Skeletal muscle tissue (tissue), 4 donors: ENCODE results near the gene ZNF74. TPM values are rescaled to one million over a fixed set of nuclear protein-coding genes. Genes with fewer than 3 reads are reported as not detected.
"Not testable (repeated sequence)": the region's sequence is repeated elsewhere in the genome, so short reads cannot be mapped to it uniquely, and the experiment has no call there.

ENCODE experiments used
- H3K27ac ChIP-seq: one replicate; pipeline ENCODE4 v1.7.0; 2013; ENCODE audit warnings: mild to moderate bottlenecking, low read depth, low read length, inconsistent platforms
- H3K27me3 ChIP-seq, 3 donors: one replicate each; pipeline ENCODE4 v1.7.0; 2013; ENCODE audit warnings: low read length in 3 of 3; ENCODE audit not compliant: control insufficient read depth in 3 of 3, insufficient read depth in 3 of 3
- H3K36me3 ChIP-seq, 3 donors: one replicate each; pipeline ENCODE4 v1.7.0; 2013; ENCODE audit warnings: low read length in 3 of 3; ENCODE audit not compliant: control insufficient read depth in 3 of 3, insufficient read depth in 3 of 3
- H3K4me1 ChIP-seq, 3 donors: one replicate each; pipeline ENCODE4 v1.7.0; 2013; ENCODE audit warnings: low read length in 3 of 3, mild to moderate bottlenecking in 3 of 3; ENCODE audit not compliant: control insufficient read depth in 3 of 3, insufficient read depth in 3 of 3
- H3K4me3 ChIP-seq, 3 donors: one replicate each; pipeline ENCODE4 v1.7.0; 2013; ENCODE audit warnings: low read length in 3 of 3
- H3K9ac ChIP-seq, 3 donors: one replicate each; pipeline ENCODE4 v1.7.0; 2013; ENCODE audit warnings: low read length in 3 of 3, mild to moderate bottlenecking in 3 of 3, moderate library complexity in 2 of 3, low read depth in 1 of 3
- H3K9me3 ChIP-seq, 3 donors: one replicate each; pipeline ENCODE4 v1.7.0; 2013; ENCODE audit warnings: low read length in 3 of 3; ENCODE audit not compliant: control insufficient read depth in 3 of 3
- total RNA-seq: library from RNA; depleted of rRNA; stranded (reverse); fragments of >200 nt; gene quantifications from one replicate; pipeline ENCODE4 v1.2.3, GENCODE V29; 2014
- donor health status: Osteomylitis.

The ZNF74 gene
- total RNA-seq, 1 donor from 2014 or later, result 9.9 TPM

DNA sequence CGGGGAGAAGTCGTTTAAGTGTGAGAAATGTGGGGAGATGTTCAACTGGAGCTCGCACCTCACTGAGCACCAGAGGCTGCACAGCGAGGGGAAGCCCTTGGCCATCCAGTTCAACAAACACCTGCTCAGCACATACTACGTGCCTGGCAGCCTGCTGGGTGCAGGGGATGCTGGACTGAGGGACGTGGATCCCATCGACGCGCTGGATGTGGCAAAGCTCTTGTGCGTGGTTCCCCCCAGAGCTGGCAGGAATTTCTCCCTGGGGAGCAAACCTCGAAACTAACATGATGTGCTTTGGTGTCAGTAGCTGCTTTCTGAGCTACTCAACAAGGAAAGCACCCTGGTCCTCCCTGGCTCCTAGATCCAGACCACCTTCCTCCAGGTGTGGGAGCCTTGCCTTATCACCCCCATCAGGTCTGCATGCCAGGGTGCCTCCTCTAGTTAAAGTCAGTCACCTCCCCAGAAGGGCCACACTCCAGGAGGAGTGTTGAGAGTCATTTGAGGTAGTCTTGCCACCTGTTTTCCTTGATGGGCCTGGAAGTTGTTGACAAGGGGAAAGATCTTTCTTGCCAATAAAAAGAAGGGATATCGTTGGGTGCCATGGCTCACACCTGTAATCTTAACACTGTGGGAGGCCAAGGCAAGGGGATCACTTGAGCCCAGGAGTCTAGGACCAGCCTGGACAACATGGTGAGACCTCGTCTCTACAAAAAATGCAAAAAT, 12.9 kb downstream of the ZNF74 start:
- H3K4me1 ChIP-seq, result no peaks in the 10 kb centered on the region
- no peak overlapping the region for H3K4me3 ChIP-seq
- no peak overlapping the region for H3K27ac ChIP-seq
- H3K36me3 ChIP-seq, result peaks cover 18 to 31% (median 23%) of the 10 kb centered on the region in 3 donors
- no peaks in the 10 kb centered on the region for H3K27me3 ChIP-seq
- H3K9me3 ChIP-seq, result no peaks in the 10 kb centered on the region
- H3K9ac ChIP-seq, result no peak overlapping the region

DNA sequence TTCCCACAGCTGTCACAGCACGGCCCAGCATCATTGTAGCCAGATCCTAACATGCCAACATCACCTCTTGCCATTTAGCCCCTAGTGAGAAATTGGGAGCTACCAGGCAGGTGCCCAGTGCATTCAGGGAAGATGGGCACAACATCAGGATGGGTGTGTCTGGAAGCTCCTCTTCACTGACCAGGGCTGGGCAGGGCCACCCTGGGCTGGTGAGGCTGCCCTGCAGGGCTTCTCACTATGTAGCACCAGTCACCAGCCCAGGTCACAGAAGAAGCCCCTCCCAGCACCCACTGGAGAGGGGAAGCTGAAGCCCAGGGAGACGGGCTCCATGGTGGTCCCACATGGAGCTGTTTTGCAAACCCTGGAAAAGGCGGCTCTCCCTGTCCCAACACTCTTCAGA, 13.9 kb downstream of the ZNF74 start:
- H3K4me1 ChIP-seq, result no peaks in the 10 kb centered on the region
- H3K9me3 ChIP-seq, result no peaks in the 10 kb centered on the region
- H3K27me3 ChIP-seq, result no peaks in the 10 kb centered on the region
- H3K27ac ChIP-seq, result no peak overlapping the region
- H3K9ac ChIP-seq, result no peak overlapping the region
- H3K36me3 ChIP-seq, result peaks cover 18 to 27% (median 23%) of the 10 kb centered on the region in 3 donors
- no peak overlapping the region for H3K4me3 ChIP-seq

DNA sequence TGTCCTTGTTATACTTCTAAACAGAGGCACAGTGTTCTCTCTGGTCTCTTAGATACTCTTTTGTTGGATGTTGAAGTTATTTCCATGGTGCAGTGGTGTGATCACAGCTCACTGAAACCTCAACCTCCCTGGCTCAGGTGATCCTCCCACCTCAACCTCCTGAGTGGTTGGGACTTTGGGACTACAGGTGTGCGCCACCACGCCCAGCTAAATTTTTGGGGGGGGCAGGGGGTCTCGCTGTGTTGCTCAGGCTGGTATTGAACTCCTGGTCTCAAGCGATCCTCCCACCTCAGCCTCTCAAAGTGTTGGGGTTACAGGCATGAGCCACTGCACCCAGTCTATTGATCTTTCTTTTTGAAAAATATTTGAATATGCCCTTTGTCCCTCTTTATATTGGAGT, 14.9 kb downstream of the ZNF74 start:
- H3K4me3 ChIP-seq, result no peak overlapping the region
- H3K36me3 ChIP-seq, result peaks cover 18 to 20% (median 19%) of the 10 kb centered on the region in 3 donors
- H3K27me3 ChIP-seq, result no peaks in the 10 kb centered on the region
- H3K27ac ChIP-seq, result no peak overlapping the region
- no peaks in the 10 kb centered on the region for H3K4me1 ChIP-seq
- no peak overlapping the region for H3K9ac ChIP-seq
- no peaks in the 10 kb centered on the region for H3K9me3 ChIP-seq

DNA sequence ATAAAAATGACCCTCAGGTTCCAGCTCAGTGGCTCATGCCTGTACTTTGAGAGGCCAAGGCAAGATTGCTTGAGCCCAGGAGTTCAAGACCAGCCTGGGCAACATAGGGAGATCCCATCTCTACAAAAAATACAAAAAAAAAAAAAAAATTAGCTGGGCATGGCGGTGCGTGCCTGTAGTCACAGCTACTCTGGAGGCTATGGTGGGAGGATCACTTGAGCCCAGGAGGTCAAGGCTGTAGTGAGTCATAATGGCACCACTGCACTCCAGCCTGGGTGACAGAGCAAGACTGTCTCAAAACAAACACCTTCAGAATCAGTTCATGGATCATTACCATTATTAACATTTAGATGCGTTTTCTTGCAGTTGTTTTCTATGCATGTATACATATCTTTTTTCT, 15.4 kb downstream of the ZNF74 start:
- H3K4me1 ChIP-seq, H3K9ac ChIP-seq: not testable (repeated sequence)
- H3K36me3 ChIP-seq, result peaks cover 18 to 19% (median 18%) of the 10 kb centered on the region in 3 donors

DNA sequence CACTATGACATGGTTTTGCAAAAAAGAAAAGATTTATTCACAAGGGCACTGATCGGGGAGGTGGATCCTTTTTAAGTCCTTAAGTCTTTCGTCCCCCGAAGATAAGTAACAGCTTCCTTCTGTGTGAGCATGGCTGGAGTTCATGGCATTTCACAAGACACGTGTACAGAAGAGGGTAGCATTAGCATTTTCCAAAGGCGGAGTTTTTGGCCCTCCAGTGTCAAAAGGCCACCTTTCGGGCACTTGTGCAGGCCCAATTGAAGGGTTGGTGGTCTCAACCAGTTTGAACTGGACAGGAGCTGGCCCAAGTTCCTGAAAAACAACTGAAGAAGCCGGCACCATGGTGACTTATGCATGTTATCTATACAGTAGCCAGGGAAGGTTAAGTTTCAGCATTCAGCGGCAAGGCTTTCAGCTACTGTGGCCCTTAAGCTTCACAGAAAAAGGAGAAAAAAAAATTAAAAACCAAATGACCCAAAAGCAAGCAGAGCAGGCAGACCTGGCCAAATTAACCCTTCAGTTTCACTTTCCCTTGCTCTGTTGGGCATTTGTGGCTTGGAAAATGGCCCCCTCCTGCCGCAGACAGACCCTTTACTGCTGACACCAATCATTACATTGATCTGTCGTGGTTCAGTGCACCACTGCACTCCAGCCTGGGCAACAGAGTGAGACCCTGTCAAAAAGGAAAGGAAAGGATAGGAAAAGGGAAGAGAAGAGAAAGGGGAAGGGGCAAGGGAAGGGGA, 18.7 kb downstream of the ZNF74 start:
- Histone ChIP-seq H3K4me1 (no peaks in the 10 kb centered on the region), H3K9me3 (no peaks in the 10 kb centered on the region), H3K27me3 (no peaks in the 10 kb centered on the region), H3K4me3 (no peak overlapping the region), H3K27ac (no peak overlapping the region), H3K36me3 (peaks cover 0 to 2% (median 0%) of the 10 kb centered on the region in 3 donors), H3K9ac (no peak overlapping the region)

More for the DNA sequence above, 15.4 kb downstream of the ZNF74 start:
- H3K9me3 ChIP-seq, H3K27ac ChIP-seq, H3K27me3 ChIP-seq, H3K4me3 ChIP-seq: not testable (repeated sequence)

DNA sequence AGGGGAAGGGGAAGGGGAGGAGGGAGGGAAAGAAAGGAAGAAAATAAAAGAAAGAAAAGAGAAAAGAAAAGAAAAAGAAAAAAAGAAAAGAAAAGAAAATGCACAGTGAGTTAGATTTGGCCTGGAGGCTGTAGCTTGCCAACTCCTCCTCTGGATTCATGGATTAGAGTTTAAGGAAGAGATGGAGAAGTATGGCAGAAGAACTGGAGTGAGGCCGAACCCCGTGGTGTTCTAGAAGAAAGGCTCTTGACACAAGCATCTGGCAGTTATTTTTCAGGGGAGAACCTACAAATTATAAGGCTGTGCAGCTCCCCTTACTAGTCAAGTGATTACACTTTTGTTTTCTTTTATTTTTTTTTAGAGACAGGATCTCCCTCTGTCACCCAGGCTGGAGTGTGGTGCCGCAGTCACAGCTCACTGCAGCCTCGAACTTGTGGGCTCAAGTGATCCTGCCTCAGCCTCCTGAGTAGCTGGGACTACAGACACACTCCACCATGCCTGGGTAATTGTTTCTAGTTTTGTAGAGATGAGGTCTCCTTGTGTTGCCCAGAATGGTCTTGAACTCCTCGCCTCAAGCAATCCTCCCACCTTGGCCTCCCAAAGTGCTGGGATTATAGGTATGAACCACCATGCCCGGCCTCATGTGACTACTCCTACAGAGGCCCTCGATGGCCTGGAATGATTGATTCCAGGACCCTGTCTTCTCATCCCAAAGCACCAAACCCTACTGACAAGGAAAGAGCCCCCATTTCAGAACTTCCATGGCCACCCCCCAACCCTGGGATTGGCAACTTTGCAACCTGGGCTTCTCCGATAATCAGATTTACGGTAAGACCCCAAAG, 19.5 kb downstream of the ZNF74 start:
- H3K36me3 ChIP-seq, result no peaks in the 10 kb centered on the region
- H3K9ac ChIP-seq, result no peak overlapping the region
- H3K4me1 ChIP-seq, result peaks cover 2 to 3% (median 3%) of the 10 kb centered on the region in 3 donors
- no peaks in the 10 kb centered on the region for H3K27me3 ChIP-seq
- H3K27ac ChIP-seq, result no peak overlapping the region
- no peak overlapping the region for H3K4me3 ChIP-seq
- H3K9me3 ChIP-seq, result no peaks in the 10 kb centered on the region

DNA sequence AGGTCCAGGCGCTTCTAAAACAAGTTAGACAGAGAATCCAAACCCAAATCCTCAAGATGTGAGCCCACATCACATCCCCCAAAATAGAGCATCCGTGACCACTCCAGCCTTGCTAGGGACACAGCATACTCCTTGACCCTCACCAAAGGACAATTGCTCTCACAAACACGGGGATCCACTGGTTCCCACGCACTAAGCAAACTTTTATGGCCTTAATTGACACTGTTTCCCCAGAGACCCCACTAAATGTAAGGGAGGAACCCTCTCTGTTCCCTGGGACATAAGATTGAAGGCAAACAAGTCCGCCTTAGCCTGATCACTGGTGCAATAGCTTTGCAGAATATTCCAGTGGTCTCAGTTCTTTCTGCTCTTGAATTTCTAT, 20.1 kb downstream of the ZNF74 start:
- Histone ChIP-seq H3K27me3 (no peaks in the 10 kb centered on the region), H3K4me3 (no peak overlapping the region), H3K9me3 (no peaks in the 10 kb centered on the region), H3K27ac (no peak overlapping the region), H3K36me3 (no peaks in the 10 kb centered on the region), H3K9ac (no peak overlapping the region), H3K4me1 (peaks cover 3 to 5% (median 4%) of the 10 kb centered on the region in 3 donors)

DNA sequence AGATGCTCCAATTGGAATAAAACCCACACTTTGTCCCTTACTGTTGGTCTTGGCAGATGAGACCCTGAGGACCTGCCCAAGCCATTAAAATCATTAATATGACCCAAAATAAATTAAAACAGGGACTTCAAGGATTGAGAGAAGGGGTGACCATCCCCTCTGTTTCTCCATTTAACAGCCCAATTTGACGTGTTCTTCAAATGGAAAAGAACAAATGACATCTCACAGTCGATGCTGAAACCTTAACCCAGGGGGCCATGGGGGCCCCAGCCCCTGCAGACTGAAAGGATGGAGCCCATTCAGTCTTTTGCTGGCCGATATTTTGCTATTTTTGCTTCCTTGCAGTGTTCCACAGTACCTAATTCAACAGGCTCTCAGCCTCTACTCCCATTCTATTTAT, 20.5 kb downstream of the ZNF74 start:
- no peak overlapping the region for H3K4me3 ChIP-seq
- no peaks in the 10 kb centered on the region for H3K27me3 ChIP-seq
- H3K9ac ChIP-seq, result no peak overlapping the region
- no peaks in the 10 kb centered on the region for H3K36me3 ChIP-seq
- peaks cover 3 to 5% (median 4%) of the 10 kb centered on the region in 3 donors for H3K4me1 ChIP-seq
- no peaks in the 10 kb centered on the region for H3K9me3 ChIP-seq
- H3K27ac ChIP-seq, result no peak overlapping the region

DNA sequence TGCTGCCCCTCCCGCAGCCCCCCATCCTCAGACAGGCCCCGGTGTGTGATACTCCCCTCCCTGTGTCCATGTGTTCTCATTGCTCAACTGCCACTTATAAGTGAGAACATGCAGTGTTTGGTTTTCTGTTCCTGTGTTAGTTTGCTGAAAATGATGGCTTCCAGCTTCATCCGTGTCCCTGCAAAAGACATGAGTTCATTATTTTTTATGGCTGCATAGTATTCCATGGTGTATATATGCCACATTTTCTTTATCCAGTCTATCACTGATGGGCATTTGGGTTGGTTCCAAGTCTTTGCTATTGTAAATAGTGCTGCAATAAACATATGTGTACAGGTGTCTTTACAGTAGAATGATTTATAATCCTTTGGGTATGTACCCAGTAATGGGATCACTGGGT, 21.3 kb downstream of the ZNF74 start:
- H3K4me1 ChIP-seq, H3K9ac ChIP-seq, H3K9me3 ChIP-seq, H3K4me3 ChIP-seq, H3K27ac ChIP-seq, H3K36me3 ChIP-seq, H3K27me3 ChIP-seq: not testable (repeated sequence)

DNA sequence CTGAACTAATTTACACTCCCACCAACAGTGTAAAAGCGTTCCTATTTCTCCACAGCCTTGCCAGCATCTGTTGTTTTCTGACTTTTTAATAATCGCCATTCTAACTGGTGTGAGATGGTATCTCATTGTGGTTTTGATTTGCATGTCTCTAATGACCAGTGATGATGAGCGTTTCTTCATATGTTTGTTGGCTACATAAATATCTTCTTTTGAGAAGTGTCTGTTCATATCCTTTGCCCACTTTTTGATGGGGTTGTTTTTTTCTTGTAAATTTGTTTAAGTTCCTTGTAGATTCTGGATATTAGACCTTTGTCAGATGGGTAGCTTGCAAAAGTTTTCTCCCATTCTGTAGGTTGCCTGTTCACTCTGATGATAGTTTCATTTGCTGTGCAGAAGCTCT, 21.7 kb downstream of the ZNF74 start:
- not testable (repeated sequence) for H3K4me3 ChIP-seq, H3K4me1 ChIP-seq, H3K9ac ChIP-seq

More for the DNA sequence above, 21.7 kb downstream of the ZNF74 start:
- H3K36me3 ChIP-seq, H3K27me3 ChIP-seq, H3K27ac ChIP-seq, H3K9me3 ChIP-seq: not testable (repeated sequence)
